ENCODE data around the gene CCDC154.
"Not testable (repeated sequence)": the region's sequence is repeated elsewhere in the genome, so short reads cannot be mapped to it uniquely, and the experiment has no call there.

Gene CCDC154

GRCh38 chr16:1472974-1473373, 28.6 kb upstream of the CCDC154 start:
- no peak for DNase-seq

DNA sequence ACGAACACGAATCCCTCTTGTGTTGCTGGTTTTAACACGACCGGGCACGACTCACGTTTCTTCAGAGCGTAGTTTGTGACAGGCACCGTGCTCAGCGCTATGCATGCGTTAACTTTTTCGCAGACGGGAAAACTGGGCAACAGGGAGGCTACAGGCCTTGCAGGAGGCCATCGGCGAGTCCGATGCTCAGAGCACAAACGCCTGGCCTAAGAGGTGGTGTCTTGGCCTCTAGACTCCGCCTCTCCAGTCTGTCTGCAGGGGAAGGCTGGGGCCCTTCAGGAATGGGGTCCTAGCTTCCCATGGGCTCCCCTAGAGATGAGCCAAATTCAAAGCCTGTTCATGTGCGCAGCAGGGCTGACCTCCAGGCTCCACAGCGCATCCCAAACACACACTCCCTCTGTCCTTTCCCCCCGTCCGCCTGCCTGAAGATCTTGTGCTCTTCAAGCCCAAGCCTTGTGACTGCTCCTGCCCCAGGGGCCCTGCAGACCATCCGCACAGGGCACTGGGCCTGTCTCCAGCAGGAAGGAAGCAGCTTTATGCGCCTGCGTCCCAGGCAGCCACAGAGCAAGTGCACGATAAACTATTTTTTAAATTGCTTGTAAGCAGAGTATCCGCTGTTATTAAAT, 27.3 kb upstream of the CCDC154 start:
- no peak for DNase-seq

DNA sequence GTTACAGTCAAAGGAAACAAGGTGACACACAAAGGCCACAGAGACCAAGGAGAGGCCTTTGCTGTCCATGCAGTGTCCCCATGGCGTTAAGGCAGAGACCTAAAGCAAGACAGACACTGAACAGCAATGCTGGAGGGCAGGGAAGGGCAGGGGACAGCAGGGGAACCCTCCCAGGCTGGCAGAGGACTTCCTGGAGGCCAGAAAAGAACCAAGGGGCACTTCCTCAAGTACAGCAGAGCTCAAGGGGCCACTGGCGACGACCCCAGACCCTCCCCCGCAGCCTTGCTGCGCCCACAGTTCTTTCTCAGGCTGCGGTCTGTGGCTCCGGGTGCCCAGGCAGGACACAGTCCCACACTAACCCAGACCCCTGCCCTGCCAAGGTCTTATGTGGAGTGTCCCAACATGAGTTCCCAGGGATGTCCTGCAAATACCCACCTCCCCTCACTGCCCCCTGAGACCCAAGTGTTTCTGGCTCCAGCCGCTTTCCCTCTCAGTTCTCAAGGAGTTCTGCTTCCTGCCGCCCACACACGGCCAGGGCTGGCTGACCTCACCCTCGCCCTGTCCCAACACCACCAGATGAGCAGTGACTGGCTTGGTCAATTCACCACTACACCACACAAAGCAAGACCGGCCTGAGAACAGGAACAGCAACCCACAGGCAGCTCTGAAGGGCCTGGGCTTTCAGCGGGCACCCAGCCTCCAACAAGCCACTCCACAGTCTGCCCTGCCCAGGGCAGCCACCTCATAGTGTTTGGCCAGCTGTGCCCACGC, 26.3 kb upstream of the CCDC154 start:
- DNase-seq = no peak

DNA sequence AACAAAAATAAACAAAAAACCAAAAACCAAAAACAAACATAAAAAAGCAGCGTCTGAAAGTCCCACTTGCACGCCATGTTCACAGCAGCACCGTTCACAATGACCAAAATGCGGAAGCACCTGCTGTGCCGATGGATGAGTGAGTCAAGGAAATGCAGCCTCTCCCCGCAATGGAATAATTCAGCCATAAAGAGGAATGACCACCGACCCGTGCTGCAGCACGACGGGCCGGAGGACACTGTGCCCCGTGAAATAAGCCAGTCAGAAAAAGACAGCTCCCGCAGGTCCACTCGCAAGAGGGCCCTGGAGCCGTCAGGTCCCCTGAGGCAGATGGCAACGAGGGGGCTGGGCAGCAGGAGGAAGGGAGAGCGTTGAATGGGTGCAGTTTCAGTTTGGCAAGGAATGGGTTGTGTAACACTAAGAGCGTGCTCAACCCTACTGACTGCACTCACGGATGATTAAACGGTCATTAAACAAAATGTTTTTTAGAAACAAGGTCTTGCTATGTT, 25.4 kb upstream of the CCDC154 start:
- no peak for DNase-seq

GRCh38 chr16:1469141-1469540, 24.8 kb upstream of the CCDC154 start:
- DNase-seq = not testable (repeated sequence)

DNA sequence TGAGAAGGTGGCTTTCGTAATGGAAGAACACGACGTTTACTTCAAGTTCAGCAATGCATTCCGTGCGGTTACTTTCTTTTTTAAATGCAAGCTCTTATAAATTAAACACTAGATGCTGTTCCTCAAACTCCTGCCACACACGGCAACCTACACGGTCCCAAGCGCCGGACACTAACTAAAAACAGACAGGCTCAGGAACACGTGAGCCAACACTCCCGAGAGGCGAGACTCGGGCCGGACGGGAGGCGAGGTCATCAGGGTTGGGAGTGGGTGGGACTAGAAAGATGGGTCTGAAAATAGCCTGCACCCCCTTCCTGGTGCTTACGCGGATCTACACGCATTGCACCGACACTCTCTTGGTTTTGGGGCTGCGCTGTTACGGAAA, 24.1 kb upstream of the CCDC154 start:
- DNase-seq = no peak

GRCh38 chr16:1466968-1467521, 22.7 kb upstream of the CCDC154 start:
- no peak for DNase-seq

- DNase-seq = no peak
Observed at GRCh38 chr16:1466054-1466453, 21.7 kb upstream of the CCDC154 start.

DNA sequence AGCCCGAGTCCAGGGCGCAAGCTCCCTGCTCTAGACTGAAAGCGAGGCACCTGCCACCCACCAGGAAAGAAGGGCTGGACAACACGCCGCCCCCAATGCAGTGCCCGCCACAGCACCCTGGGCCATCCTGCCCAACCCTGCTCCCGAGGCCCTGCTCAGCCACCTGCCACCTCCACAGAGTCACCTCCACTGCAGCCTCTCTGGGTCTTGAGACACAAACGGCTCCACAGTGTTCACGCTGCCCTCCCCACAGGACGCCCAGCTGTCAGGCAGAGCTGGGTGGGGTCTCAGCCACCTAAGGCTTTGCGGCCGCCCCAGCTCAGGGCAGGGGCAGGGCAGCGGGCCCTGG, 21.2 kb upstream of the CCDC154 start:
- no peak for DNase-seq

GRCh38 chr16:1464894-1465566, 20.7 kb upstream of the CCDC154 start:
- DNase-seq = no peak

- DNase-seq = no peak
Observed at GRCh38 chr16:1464196-1464893, 20.0 kb upstream of the CCDC154 start.

- DNase-seq = no peak
Observed at GRCh38 chr16:1461146-1461545, 16.8 kb upstream of the CCDC154 start.

DNA sequence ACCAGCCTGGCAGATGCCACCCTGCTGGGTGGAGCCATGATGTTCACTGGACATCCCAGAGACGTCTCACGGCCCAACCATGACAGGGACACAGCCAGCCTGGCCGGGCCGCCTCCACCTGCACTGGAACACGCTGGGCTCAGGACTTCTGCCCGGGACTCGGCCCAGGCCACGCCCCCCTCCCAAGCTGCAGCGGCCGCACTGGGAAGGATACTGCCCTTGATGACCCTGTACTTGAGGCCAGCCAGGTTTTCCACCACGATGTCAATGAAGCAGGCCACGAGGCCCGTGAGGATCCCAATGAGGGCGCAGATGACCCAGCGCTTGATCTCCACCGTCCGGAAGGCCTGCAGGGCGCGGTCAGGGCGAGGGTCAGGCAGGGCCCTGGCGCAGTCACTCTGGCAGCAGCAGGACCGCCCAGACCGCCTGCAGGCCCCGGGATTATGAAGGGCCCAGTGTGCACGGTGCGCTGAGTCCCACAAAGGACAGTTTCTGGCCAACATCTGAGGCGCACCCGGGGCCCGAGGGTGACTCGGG, 16.3 kb upstream of the CCDC154 start:
- DNase-seq = no peak

DNA sequence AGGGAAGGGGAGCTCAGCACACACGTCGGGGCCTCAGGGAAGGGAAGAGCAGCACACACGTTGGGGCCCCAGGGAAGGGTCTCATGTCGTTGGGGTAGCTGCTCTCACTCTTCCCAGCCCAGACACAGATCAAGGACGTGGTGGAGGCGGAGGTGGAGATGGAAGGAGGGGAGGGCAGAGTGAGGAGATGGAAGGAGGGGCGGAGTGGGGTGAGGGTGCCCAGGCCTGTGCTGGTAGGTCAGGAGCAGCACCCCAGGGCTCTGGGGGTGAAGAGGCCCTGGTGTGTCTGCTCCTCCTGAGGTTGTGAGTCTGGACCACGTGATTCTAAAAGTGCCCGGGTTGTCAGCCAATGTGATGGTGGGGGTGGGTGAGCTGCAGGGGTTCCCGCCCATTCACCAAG, 15.6 kb upstream of the CCDC154 start:
- DNase-seq = no peak

- DNase-seq = no peak
Observed at GRCh38 chr16:1458977-1459341, 14.6 kb upstream of the CCDC154 start.

GRCh38 chr16:1458336-1458976, 14.1 kb upstream of the CCDC154 start:
- no peak for DNase-seq

DNA sequence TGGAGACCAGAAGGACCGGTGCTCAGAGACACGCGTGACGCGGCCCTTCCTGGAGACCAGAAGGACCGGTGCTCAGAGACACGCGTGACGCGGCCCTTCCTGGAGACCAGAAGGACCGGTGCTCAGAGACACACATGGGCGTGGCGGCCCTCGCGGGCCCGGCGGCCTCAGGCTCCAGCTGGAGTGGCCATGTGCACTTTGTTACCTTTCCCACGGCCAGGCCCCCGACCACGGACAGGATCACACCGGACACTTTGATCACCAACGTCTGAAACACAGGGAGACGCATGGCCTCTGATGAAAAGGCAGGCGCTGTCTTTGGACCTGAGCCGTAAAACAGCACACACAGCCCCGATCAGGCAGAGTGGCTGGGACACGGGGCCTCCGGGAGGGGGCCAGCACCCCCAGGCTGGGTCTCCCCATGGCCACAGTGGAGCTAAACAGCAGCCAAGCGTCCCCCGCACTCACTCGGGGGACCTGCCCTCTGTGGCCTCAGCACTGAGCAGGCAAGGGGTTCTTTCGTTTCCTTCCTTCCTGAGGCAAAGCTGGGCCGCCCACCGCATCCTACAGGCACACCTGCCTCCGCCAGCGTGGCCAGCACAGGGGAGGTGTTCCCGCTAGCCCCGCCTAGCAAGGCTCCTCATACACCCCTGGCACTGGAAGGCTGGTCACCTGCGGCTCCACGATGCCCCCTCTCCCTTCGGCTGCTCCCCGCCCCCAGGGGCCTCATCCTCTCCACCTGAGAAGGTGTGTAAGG, 13.3 kb upstream of the CCDC154 start:
- no peak for DNase-seq

GRCh38 chr16:1456951-1457350, 12.6 kb upstream of the CCDC154 start:
- no peak for DNase-seq

DNA sequence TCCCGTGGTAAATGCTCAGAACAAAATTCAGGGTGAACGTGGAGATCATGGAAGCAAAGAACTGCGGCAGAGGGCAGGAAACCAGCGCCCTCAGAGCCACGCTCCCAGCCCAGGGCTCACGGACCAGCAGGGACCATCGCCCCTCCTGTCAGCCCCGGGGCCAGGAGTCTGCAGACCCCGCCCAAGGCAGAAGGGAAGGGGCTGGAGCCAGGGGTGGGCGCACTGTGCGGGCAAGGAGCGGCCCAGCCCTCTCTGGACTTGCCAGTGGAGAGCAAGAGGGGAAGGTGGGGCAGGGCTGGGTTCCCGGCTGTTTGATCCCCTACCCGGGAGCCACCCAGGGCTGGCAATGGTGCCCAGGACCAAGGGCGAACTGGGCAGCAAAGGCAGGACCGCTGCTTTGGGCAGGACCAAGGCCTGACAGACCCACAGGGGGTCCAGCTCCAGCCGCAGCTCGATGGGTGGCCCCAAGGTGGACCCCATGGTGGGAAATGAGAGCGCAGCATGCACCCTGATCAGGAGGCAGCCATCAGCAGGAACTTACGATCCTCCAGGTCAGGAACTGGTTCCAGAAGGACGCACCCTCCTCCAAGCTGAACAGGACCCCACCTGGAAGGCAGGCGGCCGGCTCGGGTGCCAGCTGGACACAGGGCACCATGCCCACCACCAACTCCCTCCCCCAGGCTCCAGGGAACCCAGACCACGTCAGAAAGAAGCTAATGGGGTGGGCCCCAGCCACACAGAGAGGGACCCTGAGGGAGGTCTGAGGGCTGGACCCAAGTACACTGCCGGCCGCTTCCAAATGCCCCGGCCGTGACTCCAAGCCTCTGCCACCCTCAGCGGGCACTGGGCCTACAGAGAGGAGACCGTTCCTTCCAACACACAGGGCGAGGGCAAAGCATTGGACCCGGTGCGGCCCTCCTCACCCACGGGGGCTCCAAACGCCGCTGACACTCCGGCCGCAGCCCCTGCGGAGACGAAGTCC, 11.1 kb upstream of the CCDC154 start:
- no peak for DNase-seq

DNA sequence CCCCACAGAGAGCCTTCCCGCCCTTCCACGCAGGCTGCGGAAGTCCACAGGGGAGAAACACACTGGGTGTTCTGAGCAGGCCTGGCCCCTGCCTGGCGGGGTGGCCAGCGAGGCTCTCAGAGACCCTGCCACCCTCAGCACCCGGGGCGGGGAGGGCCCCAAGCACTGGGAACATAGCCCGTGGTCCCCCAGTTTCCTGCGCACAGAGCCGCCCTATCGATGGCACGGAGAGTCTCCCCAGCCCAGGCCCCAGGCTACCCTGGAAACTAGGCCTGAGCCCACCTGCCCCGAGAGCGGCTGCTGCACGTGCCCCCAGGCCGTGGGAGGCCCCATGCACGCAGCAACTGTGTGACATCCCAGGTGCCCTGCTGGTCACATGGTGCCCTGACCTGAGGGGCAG, 10.2 kb upstream of the CCDC154 start:
- no peak for DNase-seq

Measured in CD4-positive, alpha-beta T cell treated with Interleukin-12 subunit alpha and Interleukin-12 subunit beta, for 1 hour (primary cell).